Measurements from ENCODE around the gene CD207. TPM values are rescaled to one million over a fixed set of nuclear protein-coding genes. Genes with fewer than 3 reads are reported as not detected.

CD207 gene
- not detected in 2 replicates for total RNA-seq

DNA sequence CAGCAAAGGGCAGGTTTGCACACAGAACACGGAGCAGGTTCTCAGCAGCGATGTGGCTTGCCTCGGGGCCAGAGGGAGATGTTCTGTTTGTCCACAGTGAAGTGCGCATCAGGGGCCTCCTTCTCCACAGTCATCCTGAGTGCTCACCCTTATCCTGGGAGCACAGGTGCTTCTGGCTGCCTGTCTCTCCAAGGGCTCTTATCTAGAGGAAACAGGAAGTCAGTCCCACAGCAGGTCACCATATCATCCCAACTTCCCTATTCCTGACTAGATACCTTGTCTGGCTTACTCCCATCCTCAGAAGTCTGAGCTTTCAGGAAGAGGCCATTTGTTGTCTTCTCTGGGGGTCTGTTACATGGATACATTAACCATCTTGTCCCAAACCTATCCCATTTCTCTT lies at the start of gene CD207:
Gene CD207 (minus strand): TSS at position 174 of the 400 bp plus-strand sequence. CDS start 40 bp downstream, at position 134.

DNA sequence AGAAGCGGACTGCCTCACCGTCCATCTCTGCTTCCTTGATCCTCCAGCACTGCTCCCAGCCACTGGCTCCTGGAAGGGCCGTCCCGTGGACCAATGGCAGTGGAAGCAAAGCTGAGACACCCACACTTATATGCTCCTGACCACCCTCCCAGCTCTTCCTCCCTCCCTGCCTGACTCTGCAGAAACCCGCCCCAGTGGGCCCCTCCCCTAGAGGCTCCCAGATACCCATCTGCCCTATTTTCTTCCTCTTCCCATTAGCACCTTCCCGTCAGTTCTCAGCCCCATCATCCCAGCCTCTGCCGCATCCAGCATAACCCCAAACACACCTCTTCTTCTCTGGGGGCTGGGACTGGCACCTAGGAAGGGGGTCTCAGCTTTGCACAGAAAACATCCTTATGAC lies 15.1 kb downstream of the CD207 start, which contains the start of gene CLEC4F:
Gene CLEC4F (minus strand): TSS at position 101 of the 400 bp plus-strand sequence. CDS start 76 bp downstream, at position 25.

DNA sequence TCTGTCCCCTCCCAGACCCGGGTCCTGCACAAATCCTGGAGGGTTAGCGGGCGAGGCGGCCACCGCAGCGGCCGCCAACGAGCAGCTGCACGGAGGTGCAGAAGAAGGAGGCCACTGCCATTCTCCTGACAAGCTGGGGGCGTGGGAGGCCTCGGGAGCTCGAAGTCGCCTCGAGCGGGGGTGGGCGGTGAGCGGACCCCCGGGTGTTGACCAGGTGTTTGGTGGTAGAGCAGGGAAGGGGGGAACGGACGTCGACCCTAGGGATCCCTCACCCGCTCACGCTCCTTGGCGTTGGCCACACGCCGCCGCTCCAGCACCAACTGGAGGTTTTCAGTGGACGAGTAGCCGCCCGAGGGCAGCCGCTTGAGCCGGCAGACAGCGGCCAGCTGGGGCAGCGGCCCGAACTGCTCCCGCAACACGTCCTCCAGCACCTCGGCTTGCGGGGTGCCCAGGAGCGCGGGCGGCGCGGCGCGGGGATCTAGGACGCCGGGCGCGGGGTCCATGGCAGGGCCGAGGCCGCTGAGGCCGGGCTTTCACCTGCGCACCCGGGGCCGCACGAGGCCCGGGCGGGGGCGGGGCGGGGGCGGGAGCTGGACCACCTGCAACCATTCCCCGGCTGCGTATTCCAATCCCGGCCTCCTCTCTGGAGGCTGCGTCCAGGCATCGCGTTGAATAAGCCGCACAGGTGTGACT lies 45.3 kb downstream of the CD207 start, which contains the start of gene FIGLA:
Gene FIGLA (minus strand): TSS at position 508 of the 693 bp plus-strand sequence. CDS start 5 bp downstream, at position 503.

Other genes starting within 250 kb of the CD207 start
- gene ADD2, start 67.6 kb downstream of the CD207 start, total RNA-seq = 0.29 TPM in 1 of 2 replicates, not detected in the other
- gene FIGLA, start 45.2 kb downstream of the CD207 start, total RNA-seq = not detected in 2 replicates
- not detected in 2 replicates for gene CLEC4F, start 15.2 kb downstream of the CD207 start, total RNA-seq
- 0.87 and 1.5 TPM in 2 replicates for gene VAX2, start 64.8 kb upstream of the CD207 start, total RNA-seq
- gene ATP6V1B1, start 100.1 kb upstream of the CD207 start, total RNA-seq = 0.58 and 1.7 TPM in 2 replicates
- gene ANKRD53, start 142.8 kb upstream of the CD207 start, total RNA-seq = 0.83 and 1.3 TPM in 2 replicates
- 36.7 and 36.9 TPM in 2 replicates for gene TEX261, start 159.1 kb upstream of the CD207 start, total RNA-seq
- 70.8 and 76.3 TPM in 2 replicates for gene NAGK, start 232.8 kb upstream of the CD207 start, total RNA-seq